ENCODE data around the gene RAB4A.

Gene RAB4A

DNA sequence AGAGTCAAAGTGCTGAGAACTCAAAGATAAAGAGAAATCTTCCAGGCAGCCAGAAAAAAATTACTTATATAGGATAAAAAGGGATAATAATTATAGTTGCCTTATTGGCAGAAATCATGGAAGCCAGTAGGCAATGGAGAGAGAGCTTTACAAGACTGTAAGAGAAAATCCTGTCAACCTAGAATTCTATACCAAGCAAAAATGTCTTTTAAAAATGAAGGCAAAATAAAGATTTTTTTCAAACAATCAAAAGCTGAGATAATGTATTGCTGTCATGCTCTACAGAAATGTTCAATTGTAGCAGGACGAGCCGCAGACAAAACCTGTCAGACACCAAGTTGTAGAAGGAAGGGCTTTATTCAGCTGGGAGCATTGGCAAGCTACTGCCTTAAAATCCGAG is 26.8 kb upstream of the RAB4A start:
- no peak for DNase-seq (ENCODE audit: low read depth in 3 of 3)

DNA sequence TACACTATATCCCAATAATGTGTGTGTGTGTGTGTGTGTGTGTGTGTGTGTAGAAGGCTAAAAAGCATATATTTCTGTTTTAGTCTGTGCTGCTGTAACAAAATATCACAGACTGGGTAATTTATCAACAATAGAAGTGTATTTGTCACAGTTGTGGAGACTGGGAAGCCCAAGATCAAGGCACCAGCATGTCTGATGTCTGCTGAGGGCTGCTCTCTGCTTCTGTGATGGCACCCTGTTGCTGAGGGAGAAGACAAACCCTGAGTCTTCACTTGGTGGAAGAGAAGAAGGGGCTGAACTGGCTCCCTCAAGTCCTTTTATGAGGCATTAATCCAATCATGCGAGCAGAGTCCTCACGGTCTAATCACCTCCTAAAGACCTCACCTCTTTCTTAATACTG is 23.0 kb upstream of the RAB4A start:
- no peak for DNase-seq (ENCODE audit: low read depth in 3 of 3)

DNA sequence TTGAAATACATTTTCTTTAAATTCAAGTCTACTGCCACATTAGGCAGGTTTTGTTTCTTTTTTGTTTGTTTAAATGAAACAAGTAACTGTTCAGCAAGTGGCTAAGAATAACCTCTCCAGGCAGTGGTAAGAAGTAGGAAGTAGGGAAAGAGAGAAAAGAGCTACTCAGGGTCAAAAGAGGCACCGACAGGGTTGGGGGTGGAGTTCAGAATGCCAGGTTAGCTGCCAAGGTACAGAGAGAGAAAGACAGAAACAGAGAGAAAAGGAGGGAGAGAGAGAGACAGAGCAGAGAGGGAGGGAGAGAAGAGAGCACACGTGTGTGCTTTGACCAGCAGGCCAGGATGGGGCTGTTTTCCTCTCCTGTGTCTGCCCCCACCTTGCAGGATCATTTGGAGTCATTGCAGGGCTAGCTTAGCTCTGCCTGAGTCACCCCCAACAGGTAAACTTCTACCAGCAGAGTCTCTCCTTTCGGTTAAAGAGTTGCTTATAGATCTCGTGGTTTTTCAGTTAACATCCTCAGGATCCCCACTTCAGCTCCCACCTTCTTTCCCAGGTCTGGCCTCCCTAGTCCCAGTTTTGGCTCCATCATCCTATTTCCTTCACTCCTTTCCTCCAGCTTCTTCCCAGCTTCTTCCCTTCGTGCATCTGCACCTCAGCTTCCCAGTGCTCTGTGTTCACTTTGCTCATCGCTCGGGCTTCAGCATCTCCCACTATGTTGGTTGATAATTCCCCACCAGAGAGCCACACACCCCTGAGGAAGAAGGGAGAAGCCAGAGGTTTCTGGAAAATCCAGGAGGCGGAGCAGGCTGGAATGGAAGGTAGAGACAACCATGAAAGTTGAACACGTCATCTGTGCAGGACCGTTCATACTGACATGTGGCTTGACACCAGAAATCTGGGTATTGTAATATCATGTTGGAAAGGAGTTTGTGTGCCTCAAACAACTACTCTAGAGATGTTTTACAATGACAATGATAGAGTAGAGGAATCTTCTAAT is 21.8 kb upstream of the RAB4A start:
- no peak for DNase-seq (ENCODE audit: low read depth in 3 of 3)

DNA sequence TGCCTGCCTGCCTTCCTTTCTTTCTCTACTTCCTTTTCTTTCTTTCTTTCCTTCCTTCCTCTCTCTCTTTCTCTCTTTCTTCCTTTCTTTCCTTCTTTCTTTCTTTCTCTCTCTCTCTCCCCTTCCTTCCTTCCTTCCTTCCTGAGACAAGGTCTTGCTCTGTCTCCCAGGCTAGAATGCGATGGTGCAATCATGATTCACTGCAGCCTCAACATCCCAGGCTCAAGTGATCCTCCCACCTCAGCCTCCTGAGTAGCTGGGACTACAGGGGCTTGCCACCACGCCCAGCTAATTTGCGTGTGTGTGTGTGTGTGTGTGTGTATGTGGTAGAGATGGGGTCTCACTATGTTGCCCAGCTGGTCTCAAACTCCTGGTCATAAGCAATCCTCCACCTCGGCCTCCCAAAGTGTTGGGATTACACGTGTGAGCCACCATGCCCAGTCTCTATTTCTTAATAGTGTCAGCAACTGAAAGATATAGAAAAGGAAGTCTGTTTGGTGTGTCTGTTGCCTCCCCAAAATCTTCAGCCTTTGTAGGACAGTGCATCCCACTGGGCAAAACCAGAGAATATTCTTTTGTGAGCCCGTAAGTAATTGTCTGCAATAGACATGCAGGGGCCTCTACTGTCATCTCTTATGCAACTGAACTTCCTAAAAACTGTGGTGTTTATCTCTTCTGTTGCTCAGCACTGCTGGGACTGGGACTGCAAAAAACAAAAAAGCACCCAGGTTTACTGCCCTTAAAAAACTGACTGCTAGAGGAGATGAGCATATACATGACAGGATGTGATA is 20.9 kb upstream of the RAB4A start:
- DNase-seq (ENCODE audit: low read depth in 3 of 3), result no peak

DNA sequence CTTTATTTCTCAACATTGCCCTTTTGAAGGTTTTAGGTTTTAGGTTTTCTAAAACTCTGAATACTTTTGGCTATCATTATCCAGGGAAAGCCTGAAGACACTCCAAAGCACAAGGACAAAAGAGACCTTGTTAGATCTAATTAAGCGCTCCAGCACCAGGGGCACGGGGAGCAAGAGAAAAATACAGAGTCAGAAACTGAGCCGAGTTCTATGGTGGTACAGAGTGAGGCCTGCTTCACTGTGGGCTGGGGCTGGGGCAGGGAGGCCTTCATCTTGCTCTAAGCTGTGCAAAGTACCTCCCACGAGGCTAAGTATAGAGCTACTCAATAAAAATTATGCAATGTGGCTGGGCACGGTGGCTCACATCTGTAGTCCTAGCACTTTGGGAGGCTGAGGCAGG is 19.7 kb upstream of the RAB4A start:
- DNase-seq (ENCODE audit: low read depth in 3 of 3), result no peak

DNA sequence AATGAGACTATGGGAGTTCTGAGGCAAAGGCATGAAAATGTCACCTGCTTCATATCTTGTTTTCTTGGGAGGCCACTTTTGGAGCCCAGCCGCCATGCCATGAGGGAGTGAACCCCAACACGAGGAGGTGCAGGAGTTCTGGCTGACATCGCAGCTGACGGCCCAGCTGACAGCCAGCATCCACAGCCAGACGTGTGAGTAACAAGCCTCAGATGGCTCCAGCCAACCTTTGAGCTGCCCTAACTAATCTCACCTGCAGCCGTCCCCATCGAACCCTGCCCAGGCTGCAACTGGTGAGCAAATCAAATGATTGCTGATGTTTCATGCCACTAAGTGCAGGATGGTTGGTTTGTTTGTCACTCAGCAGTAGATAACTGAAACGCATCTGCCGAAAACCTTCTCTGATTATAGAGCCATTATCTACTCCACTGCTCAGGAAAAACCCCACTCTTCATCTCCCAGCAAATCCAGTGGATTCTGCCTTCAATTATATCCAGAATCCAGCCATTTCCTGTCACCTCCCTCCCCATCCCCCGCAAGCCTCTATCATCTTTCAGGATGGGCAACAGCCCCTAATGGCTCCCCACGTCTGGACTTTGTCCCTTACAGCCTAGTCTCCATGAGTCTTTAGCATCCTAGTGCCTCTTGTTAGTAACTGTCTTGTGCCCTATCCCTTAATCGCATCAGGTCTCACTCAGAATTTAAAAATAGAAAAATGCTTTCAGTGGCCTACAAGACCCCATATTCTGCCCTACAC is 18.5 kb upstream of the RAB4A start:
- DNase-seq (ENCODE audit: low read depth in 3 of 3), result no peak

DNA sequence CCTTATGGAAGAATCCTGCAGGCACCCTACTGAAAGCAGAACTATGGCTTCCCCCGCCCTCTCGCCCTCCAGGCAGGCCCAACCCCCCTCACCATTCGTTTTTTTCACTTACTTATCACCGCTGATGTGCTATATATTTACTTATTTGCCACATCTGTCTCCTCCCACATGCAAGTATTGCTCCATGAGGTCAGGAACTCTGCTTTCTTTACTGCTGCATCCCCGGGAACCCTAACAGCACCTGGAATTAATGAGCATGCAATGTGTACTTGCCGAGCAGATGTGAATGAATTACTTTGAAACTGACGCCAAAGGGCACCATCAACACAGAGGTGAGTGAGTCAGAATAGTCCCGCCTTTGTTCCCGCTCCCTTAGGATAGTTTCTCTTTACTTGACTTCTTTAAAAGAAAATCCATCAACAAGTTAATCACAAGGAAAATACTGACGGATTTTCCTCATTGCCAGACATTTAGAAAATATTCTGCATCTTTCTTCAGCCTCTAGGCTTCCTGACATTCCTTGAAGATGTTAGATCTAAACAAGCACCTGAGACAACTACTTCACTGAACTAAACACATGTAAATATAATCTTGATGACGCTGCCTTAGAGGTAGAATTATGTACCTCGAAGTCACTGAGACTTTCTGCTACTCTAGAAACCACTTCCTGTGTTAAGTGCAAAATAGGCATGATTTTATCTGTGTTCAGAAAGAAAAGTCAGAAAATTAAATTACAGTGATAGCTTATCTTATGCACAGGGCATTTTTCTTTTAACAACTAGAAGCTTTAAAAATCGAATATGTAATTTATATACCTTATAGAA is 17.5 kb upstream of the RAB4A start:
- no peak for DNase-seq (ENCODE audit: low read depth in 3 of 3)

DNA sequence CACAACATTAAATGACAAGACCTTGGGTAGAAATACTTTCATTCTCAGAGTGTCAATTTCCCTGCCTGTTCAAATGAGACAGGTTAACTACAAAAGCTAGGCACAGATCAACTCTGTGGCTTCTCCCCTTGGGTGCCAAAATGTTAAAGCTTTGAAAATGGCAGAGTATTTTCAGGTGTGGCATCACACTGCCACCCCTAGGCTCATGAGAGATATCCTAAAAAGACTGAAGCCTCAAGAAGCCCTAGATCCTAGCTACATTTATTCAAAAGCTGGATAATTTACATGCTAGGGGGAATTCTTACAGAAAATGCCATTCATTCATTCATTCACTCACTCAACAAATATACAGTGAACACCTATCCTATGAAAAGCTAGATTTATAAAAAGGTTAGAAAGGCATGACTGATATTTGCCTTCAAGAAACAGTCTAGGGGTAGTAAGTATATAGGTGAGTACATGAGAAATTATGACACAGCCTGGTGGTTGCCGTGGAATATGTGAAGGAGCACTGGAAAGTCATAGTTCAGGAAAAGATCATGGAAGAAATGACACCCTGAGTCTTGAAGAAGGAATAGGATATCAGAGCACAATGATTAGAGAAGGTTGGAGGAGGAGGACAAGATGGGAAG is 15.9 kb upstream of the RAB4A start:
- no peak for DNase-seq (ENCODE audit: low read depth in 3 of 3)

DNA sequence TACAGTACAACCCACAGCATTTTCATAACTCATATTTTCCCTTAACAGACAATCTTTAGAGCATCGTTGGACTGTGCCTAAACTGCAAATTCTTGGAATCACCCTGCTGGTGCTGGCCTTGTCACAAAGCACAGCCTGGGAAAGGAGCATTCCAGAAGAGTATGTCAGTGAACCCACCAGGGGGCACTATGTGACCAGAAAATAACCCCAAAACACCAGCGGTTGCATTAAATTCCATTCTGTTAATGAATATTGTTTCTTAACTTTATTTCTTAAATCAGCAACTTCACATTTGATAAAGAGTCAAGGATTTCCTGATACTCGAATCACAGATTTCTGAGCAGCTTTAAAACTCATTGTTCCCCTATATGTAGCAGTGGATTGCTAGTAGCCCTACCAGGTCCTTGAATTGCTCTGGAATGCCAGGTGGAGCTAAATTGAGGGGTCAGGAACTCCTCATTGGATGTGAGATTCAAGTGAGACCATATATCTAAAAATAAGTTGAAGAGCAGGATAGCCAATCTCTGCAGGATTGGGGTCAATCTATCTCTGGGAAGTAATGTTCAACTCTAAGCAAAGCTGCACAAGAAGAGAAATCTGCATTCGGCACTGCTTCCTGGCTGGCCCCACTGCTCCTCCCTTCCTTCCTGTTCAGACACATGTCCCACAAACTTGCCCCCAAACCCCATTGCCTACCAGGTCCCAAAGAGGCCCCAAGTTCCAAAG is 12.7 kb upstream of the RAB4A start:
- peak in 2 of 3 donors; percentile 37 to 58 for DNase-seq (ENCODE audit: low read depth in 3 of 3)

DNA sequence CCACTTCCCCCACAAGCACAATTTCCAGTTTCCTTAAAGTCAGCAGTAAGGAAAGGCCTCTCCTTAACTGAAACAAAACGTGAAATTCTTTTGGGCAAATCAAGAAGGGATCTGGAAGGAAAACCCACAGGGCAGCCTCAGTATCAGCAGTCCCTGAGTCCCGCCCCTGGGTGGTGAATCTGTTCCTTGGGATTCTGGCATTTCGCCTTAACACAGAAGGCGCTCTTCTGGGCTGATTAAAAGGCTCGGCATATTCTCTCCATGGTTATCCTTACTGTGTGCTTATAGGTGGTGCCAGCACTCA is 12.2 kb upstream of the RAB4A start:
- DNase-seq (ENCODE audit: low read depth in 3 of 3), result no peak

DNA sequence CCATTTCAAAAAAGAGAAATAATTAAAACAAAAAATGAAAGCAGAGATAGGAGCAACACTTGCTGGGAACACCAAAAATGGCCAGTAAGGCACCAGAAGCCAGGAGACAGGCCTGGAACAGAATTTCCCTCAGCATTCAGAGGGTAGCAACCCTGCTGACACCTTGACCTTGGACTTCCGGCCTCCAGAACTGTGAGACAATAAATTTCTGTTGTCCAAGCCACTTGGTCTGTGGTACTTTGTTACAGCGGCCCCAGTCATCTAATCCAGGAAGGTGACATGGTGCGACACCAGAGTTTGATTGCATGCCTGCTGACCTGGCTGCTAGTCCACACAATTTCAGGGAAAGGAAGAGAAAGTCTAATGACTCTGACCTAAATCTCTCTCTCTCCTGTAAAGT is 10.6 kb upstream of the RAB4A start:
- DNase-seq (ENCODE audit: low read depth in 3 of 3), result no peak

DNA sequence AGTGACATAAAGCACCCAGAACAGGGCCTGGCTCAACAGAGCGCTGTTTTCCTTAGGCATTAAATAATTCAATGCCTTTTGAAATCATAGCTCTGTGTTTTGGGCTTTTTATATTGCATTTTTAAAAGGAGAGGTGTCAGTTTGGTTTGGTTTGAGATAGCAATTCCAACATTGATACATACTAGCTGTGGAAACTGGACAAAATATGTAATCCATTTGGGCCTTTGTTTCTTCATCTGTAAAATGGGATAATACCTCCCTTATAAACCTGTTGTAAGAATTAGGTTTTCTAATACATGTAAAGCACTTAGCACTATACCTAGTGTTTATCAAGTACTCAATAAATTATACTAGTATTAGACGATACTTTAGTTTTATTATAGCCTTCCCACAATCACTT is 8.7 kb upstream of the RAB4A start:
- no peak for DNase-seq (ENCODE audit: low read depth in 3 of 3)

DNA sequence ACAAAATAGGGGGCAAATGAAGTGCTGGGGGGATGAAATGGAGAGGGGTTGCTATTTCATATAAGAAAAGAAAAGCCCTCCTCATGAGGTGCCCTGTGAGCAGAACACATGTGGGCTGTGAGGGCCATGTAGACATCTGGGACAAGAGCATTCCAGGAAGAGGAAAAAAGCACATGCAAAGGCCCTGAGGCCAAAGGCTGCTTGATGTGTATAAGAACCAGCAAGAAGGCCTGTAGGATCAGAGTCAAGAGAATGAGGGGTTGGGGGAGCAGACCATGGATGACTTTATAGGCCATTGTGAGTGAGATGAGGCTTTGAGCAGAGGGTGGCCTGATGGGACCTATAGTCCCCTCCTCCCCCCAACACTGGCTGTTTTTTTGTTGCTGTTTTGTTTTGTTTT is 7.7 kb upstream of the RAB4A start:
- DNase-seq (ENCODE audit: low read depth in 3 of 3), result no peak

DNA sequence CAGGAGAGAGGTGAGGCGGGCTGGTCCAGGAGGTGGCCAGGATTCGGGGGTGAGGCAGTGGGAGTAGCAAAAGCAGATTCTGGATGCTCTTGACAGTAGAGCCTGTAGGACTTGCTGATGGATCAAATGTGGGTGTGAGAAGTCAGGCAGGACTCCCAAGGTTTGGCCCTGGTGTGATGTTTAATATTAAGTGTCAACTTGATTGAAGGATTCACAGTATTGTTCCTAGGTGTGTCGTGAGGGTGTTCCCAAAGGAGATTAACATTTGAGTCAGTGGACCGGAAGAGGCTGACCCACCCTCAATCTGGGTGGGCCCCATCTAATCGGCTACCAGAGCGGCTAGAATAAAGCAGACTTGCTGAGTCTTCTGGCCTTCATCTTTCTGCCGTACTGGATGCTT is 6.8 kb upstream of the RAB4A start:
- DNase-seq (ENCODE audit: low read depth in 3 of 3), result no peak

DNA sequence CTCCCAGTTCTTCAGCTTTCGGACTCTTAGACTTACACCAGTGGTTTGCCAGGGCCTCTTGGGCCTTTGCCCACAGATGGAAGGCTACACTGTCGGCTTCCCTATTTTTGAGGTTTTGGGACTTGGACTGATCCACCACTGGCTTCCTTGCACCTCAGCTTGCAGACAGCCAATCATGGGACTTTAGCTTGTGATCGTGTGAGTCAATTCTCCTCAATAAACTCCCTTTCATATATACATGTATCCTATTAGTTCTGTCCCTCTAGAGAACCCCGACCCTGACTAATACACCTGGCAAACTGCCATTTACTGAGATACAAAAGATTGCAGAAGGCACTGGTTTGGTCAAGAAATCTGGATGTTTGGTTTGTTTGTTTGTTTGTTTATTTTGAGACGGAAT is 6.4 kb upstream of the RAB4A start:
- no peak for DNase-seq (ENCODE audit: low read depth in 3 of 3)

DNA sequence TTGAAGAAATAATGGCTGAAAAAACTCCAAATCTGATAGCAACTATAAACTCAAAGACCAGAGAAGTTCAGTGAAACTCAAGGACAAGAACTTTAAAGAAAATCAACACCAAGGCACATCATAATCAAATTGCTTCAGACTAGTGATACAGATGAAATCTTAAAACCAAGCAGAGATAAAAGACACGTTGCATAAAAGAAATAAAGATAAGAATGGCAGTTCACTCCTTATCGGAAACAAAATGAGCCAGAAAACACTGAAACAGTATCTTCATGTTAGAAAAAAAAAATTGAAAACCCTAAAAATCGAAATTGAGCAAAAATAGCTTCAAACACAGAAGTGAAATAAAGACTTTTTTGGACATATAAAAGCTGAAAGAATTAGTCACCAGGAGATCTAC is 4.6 kb upstream of the RAB4A start:
- no peak for DNase-seq (ENCODE audit: low read depth in 3 of 3)

DNA sequence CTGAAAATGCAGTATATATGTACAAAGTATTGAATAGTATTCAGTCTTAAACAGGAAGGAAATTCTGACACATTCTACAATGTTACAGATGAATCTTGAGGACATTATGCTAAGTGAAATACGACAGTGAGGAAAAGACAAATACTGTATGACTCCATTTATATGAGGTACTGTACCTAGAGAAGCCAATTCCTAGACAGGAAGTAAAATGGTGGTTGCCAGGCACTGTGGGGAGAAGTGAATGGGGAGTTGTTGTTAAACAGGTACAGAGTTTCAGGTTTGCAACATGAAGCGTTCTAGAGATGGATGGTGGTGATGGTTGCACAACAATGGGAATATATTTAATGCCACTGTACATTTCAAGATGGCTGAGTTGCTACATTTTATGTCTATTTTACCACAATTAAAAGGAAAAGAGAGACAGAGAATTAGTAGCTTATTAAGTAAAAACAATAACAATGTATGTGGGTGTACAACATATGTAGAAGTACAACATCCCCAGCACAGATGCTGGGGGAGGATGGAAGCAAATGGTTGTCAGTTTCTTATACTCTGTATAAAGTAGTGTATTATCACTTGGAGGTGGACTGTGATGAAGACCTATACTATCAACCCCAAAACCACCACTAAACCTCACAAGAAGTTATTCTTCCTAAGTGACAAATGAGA is 3.9 kb upstream of the RAB4A start:
- DNase-seq (ENCODE audit: low read depth in 3 of 3), result no peak

DNA sequence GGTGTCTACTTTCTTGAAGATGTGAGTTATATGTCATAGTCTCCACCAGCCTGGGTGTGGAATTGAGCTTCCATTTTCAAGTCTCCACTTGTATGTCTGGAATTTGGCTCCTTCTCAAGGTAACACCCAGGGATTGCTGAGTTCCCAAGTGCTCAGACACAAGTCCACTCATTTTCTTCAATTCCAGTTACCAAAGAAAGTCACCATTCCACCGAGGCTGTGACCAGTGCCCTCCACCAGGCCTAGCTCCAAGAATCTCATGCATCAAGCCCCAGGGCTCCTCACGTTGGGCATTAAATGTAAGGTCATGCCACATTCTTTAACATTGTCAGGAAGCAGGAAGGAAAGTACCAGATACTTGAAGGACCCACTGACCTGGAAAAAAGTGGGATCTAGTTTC is 2.4 kb upstream of the RAB4A start:
- no peak for DNase-seq (ENCODE audit: low read depth in 3 of 3)

DNA sequence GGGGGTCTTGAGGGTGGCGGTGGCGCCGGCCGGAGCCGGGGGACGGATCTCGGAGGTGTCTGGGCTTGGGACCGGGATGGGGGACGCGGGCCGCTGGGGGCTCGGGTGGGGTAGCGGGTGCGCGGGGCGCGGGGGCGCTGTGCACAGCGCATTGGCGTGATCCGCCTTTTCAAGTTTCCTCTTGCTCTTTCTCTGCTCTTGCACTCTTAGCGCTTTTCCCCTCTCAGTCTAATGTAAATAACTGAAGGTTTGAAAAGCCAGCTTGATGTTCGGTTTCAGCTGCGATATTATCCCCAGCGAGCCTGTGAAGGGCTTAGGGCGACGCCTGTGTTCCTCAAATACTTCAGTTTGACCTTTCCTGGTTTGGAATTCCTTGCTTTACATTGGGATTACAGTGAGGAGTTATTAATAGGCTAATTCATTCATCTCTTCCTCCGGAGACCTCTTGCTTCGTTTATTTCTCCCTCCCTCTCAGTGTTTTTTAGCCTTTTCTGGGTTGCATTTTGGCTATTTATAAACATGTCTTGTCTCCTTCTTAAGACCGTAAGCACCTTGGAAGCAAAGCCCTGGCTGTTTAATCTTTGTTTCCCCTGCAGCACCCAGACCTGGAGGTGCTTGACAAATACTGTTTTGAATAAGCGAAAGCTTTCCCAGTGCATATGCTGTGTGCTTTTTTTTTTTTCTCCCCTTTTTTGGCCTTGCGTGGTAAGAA is 693 bp downstream of the RAB4A start:
- DNase-seq (ENCODE audit: low read depth in 3 of 3), result no peak
